GM20431 (cell line): ENCODE measurements around the gene AQP2.

Experiments used
- in situ Hi-C: fragments of 300-500 bp; cut with MseI, MboI; formaldehyde crosslinking; loops from one replicate; pipeline ENCODE4 v1.15.0; 2020; ENCODE audit warnings: low sequenced_read_pairs; ENCODE audit not compliant: unreplicated experiment

The AQP2 gene

DNA sequence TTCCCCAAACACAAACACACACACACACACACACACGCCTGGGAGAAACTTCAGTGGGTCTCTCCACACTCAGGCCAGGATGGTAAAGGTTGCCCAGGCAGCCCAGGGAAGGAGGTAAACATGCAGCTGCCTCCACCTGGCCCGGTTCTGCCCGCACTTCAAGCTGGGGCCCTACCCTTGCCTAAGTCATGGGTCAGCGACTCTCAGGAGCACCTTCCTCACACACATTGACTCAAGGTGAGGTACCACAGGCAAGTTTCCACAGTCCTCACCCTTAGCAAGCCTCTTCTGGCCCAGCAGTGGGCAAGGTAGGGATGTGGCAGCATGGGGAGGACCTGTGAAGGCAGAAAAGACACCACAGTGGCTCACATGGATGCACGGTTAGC is 32.8 kb upstream of the AQP2 start:
- in situ Hi-C loops, result no loop called here

- in situ Hi-C loops, result no loop called here
These were observed 30.2 kb upstream of the AQP2 start for GRCh38 chr12:49920241-49920914.

- in situ Hi-C loops, result no loop called here
These were observed 29.6 kb upstream of the AQP2 start for GRCh38 chr12:49920915-49921286.

GRCh38 chr12:49921299-49921698 is 29.2 kb upstream of the AQP2 start:
- in situ Hi-C loops, result no loop called here

DNA sequence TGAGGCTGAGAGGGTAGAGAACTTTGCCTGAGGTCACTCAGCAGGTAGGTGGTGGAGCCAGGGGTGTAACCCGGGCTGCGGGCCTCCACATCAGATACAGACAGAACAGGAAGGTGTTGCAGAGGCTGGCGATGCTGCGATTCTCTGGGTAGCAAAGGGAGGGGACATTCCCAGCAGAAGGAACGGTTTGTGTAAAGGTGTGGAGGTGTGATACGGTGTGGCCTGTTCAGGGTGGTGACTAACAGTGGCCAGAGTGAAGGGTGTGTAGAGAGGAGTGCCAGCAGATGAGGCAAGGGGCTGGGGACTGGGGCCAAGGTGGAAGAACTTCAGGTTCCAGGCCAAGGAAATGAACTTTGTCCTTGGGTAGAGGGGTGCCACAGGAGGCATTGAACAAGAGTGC is 28.6 kb upstream of the AQP2 start:
- in situ Hi-C loops, result no loop called here

DNA sequence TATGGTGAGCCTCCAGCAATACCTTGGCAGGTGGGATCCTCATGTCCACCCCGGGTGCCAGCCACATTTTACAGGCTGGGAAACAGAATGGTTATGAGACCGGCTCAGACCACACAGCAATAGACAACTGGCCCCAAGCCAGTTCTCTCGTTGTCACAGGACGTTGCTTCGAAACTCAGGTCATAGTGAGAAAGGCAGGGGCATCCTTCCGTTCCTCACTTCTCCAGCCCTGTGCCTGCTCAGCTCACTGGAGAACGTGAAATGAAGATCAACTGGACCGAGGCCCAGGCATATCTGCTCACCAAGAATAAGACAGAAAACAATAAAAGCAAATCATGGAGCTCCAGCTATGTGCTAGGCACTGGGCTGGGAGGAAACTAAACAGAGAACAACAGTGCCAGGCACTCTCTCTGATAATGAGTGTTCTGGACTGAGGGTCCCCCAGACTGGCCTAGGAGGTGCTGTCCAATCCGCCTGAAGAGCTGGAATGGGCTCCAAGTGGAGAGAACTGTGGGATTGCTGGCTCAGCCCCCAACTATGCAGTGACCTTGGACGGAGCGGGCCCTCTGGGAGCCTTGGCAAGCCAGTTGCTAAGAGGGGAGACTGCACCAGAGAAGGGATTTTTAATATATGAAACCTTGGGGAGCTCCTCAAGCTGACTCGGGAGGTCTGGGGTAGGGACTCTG is 28.0 kb upstream of the AQP2 start:
- in situ Hi-C loops, result no loop called here

DNA sequence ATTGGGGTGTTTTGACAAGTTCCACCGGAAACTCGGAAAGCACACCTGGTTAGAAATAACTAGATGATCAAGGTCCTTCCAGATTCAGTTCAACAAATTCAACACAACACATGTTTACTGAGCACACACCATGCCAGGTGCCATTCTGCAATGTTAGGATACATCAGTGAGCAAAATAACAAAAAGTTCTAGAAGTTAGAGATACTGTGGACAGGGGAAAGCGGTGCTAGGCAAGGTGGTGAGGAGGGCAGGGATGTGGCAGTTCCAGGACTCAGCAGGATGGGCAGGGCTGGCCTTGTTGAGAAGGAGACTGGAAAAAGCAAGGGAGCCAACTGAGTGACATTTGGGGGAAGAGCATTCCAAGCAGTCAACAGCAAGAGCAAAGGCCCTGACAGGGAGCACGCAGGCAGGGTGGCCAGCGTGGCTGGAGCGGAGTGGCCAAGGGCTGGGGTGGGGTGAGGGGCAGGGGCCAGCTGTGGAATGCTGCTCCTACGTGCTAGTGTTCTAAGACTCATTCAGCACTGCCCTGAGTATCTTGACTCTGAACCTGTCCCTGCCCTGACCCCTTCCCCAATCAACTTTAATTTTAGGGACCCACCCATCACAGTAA is 27.4 kb upstream of the AQP2 start:
- in situ Hi-C loops, result no loop called here

GRCh38 chr12:49923880-49924556 is 26.5 kb upstream of the AQP2 start:
- in situ Hi-C loops, result no loop called here

- in situ Hi-C loops, result no loop called here
These were observed 25.8 kb upstream of the AQP2 start for GRCh38 chr12:49924628-49925246.

GRCh38 chr12:49925433-49926204 is 24.9 kb upstream of the AQP2 start:
- in situ Hi-C loops, result no loop called here

DNA sequence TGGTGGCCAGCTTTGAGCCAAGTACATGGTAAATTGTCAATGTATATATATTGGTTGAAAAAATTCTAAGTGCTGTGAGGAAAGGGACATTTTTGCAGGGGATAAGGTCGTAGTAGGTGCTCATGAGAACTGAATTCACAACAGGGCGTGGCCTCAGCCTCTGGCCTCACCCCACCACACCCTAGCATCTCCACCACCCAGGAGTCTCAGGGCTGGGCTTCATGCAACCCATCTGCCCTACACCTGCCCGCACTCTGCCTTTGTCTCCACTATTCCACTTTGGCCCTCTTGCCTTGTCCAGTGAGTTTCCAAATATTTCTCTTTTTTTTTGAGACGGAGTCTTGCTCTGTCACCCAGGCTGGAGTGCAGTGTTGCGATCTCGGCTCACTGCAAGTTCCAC is 22.1 kb upstream of the AQP2 start:
- in situ Hi-C loops, result no loop called here

GRCh38 chr12:49929581-49929980 is 21.0 kb upstream of the AQP2 start:
- in situ Hi-C loops, result no loop called here

GRCh38 chr12:49930515-49931288 is 19.8 kb upstream of the AQP2 start:
- in situ Hi-C loops, result no loop called here

GRCh38 chr12:49932023-49932422 is 18.5 kb upstream of the AQP2 start:
- in situ Hi-C loops, result no loop called here

DNA sequence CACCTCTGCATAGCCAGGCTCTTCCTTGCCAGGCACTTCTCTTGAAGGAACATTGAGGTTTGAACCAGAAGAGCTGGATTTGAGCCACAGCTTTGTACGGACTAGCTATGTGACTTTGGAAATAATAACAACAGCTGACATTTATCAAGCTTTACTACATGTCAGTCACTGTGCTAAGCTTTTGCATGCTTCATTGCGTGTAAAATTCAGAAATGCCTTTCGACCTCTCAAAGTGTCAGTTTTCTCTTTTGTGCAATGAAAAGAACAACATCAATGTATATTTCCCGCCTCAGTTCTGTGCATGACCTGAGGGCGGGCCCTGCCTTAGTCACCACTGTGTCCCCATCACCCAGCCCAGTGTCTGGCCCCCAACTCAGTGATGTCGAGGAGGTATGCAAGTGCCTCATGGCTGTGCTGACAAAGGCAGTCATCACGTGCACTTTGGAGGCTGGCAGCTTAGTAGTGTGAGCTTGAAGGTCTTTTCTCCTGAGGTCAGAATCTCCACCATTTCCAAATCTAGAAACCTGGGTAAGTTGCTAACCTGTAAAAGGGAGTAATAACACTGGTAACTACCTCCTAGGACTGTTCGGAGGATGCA is 17.9 kb upstream of the AQP2 start:
- in situ Hi-C loops, result no loop called here

DNA sequence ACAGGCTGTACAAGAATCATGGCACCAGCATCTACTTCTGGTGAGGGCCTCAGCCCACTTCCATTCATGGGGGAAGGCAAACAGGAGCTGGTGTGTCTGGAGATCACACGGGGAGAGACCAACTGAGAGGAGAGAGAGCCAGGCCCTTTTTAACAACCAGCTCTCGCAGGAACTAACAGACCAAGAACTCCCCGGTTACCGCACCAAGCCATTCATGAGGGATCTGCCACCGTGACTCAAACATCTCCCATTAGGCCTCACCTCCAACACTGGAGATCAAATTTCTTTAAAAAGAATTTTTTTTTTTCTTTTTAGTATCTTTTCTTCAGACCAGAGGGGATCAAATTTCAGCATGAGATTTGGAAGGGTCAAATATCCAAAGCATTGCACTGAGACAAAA is 16.7 kb upstream of the AQP2 start:
- in situ Hi-C loops, result no loop called here

DNA sequence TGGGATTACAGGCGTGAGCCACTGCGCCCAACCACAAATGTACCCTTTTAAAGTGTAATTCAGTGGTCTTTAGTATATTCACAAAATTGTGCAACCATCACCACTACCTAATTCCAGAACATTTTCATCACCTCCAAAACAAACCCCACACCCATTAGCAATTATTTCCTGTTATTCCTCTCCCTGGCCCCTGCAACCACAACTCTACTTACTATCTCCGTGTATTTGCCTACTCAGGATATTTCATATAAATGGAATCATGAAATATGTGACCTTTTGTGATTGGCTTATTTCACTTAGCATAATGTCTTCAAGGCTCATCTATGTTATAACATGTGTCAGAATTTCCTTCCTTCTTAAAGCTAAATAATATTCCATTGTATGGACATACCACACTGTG is 16.0 kb upstream of the AQP2 start:
- in situ Hi-C loops, result no loop called here

DNA sequence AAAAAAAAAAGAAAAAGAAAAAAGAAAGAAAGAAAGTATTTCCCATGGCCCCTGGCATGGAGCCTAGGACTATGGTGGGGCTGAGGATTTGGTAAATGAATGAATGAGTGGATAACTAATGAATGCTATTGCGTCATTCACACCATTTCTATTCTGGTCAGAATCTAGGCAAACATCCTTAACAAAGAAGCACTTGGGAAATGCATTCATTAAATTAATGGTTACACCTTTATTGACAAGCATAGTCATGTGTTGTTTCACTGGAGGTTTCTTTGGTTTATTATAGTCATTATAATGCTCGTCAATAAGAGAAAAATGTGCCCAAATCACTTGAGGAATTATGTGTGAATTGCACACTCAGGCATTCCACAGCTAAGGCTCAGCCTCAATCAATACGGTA is 13.6 kb upstream of the AQP2 start:
- in situ Hi-C loops, result no loop called here
